Esophagus (tissue), 2 donors: ENCODE results near the gene PCDHGC3. TPM values are rescaled to one million over a fixed set of nuclear protein-coding genes. Genes with fewer than 3 reads are reported as not detected.

ENCODE experiments used
- H3K27ac ChIP-seq, 2 donors: one replicate each; pipeline ENCODE4 v1.5.1; 2013; ENCODE audit warnings: low read depth in 2 of 2, mild to moderate bottlenecking in 2 of 2, inconsistent platforms in 1 of 2, low read length in 1 of 2, moderate library complexity in 1 of 2
- H3K27me3 ChIP-seq, 2 donors: one replicate each; pipeline ENCODE4 v1.6.1; 2013; ENCODE audit warnings: low read length in 2 of 2, control low read depth in 1 of 2, mild to moderate bottlenecking in 1 of 2; ENCODE audit not compliant: insufficient read depth in 2 of 2, control insufficient read depth in 1 of 2
- H3K36me3 ChIP-seq, 2 donors: one replicate each; pipeline ENCODE4 v1.6.1; 2013; ENCODE audit warnings: low read length in 1 of 2; ENCODE audit not compliant: control insufficient read depth in 2 of 2, insufficient read depth in 2 of 2
- H3K4me1 ChIP-seq, 2 donors: one replicate each; pipeline ENCODE4 v1.6.1; 2013; ENCODE audit warnings: low read length in 1 of 2; ENCODE audit not compliant: control insufficient read depth in 2 of 2, insufficient read depth in 2 of 2
- H3K4me3 ChIP-seq, 2 donors: one replicate each; pipeline ENCODE4 v1.5.1; 2013; ENCODE audit warnings: low read length in 2 of 2, mild to moderate bottlenecking in 2 of 2, low read depth in 1 of 2, moderate library complexity in 1 of 2
- H3K9me3 ChIP-seq, 2 donors: one replicate each; pipeline ENCODE4 v1.6.1; 2013; ENCODE audit warnings: mild to moderate bottlenecking in 2 of 2, low read depth in 1 of 2, low read length in 1 of 2, moderate library complexity in 1 of 2; ENCODE audit not compliant: control insufficient read depth in 2 of 2, insufficient read depth in 1 of 2
- WGBS, 2 donors: extraction: QIAGEN DNeasy Blood & Tissue Kit; methylation state at CpG; one replicate each; pipeline ENCODE4 v1.1.7; 2013; 5-methylcytosine and 5-hydroxymethylcytosine counted together
- polyA plus RNA-seq, 2 donors: library from polyadenylated mRNA; stranded (reverse); fragments of 200-250 nt; gene quantifications; one replicate each; pipeline ENCODE4 v1.2.3, GENCODE V29; 2013
- donor health status: healthy with polysubstance abuse.
- donor health status: Bipolar disorder and iron deficiency.

Gene PCDHGC3
- polyA plus RNA-seq, 2 donors: 25.8 to 32.1 TPM

DNA sequence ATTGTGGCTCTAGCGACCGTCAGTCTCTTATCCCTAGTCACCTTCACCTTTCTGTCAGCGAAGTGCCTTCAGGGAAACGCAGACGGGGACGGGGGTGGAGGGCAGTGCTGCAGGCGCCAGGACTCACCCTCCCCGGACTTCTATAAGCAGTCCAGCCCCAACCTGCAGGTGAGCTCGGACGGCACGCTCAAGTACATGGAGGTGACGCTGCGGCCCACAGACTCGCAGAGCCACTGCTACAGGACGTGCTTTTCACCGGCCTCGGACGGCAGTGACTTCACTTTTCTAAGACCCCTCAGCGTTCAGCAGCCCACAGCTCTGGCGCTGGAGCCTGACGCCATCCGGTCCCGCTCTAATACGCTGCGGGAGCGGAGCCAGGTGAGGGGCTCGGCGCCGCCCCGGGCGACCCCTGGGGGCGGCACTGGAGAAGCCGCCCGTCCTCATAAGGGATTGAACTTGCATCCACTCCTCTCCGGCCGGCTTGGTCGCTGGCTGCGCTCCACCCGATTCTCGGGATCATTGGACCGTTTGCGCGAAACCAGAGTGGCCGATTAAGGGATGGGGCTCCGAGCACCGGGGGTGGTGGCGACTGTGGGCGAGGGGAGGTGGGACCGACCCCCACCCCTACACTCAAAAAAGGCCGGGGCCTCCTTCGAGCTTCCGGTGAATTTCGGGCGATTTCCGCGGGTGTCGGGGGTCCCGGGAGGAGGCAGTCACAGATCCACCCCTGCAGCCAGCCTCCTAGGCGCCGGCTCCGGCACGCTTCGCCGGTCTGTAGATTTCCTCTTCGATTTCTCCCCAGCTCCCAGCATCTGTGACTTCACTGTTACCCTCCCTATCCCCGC, 15.8 kb downstream of the PCDHGC3 start:
- H3K27ac ChIP-seq: no peak overlapping the region
- H3K27me3 ChIP-seq: no peaks in the 10 kb centered on the region
- peaks cover 0 to 8% of the 10 kb centered on the region in 2 donors for H3K4me1 ChIP-seq
- peaks cover 0 to 19% of the 10 kb centered on the region in 2 donors for H3K36me3 ChIP-seq
- 43 to 65% methylated on average over 61 to 66 of the region's 66 CpGs for WGBS, 2 donors
- H3K4me3 ChIP-seq: no peak overlapping the region
- no peaks in the 10 kb centered on the region for H3K9me3 ChIP-seq

DNA sequence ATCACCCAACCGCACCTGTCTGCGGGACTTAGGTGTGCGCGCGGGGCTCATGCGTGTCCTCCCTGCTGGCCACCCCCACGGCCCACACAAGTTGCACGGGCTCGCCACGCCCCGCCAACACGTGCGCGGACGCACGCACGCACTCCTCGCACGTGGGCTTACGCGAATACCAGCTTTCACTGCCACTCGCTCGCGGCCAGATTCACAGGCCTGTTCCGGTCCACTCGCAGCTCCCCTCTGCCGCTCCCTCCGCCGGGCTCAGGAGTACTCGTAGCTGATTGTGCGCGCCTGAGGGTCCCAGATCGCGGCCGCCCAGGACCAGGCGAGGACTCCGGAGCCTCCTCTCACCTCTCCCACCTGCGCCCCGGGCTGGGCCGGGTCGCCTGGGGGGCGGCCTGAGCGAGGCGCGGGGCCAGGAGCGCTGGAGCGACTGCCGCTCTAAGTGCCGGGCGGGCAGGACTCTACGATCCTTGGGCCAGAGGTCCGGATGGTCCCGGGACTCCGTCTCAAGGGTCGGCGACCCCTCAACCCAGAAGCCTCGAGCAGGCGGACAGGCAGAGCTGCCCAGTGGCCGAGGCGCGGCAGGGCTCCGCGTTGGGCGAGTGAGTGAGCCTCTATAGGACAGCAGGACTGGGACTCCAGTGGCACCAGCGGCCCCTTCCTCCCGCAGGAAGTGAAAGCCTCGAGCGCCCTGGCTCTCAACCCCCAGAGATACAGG, 16.6 kb downstream of the PCDHGC3 start:
- no peak overlapping the region for H3K27ac ChIP-seq
- H3K4me1 ChIP-seq: peaks cover 0 to 8% of the 10 kb centered on the region in 2 donors
- peaks cover 0 to 17% of the 10 kb centered on the region in 2 donors for H3K36me3 ChIP-seq
- no peaks in the 10 kb centered on the region for H3K9me3 ChIP-seq
- H3K27me3 ChIP-seq: no peaks in the 10 kb centered on the region
- 47 to 68% methylated on average over 68 of the region's 68 CpGs for WGBS, 2 donors
- H3K4me3 ChIP-seq: no peak overlapping the region

DNA sequence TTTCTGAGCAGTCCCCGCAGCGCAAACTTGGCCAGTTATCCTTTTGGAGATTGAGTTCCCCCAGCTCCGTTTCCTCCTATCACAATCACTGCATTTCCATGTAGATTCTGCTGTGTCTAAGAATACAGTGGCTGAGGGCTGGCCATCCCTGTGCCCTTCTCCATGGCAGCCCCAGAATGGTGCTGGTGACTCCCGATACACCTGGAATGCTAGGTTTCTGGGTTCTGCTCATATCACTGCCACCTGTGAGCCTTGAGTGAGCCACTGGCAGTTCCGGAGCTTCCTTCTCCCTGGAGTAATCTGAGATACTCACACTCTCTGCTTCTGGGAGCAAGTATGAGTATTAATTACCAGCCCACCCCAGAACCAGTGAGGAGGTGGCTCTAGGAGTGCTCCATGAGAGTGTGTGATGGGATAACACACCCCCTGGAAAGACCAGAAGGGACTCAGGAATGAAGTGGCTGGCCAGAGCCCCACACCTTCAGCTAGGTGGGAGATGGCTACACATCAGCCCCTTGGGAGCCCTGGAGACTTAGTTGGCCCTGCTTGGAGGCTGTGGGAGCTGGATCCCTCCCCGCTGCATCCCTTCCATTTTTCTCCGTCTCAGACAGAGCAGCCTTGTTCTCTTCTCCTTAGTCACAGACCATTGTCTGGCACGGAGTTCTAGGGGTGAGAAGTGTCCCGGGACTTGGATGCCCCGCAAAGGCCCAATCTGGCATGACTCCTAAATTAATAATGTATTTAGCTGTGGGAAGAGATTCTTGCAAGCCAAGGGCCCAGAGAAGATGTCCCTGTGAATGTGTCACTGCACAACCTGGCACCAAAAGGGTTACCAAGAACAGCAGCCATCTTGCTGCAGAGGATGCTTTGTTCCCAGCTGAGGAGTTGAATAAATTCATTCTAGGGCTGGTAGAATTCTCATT, 18.0 kb downstream of the PCDHGC3 start:
- Histone ChIP-seq H3K4me3 (no peak overlapping the region), H3K9me3 (no peaks in the 10 kb centered on the region), H3K27ac (peak overlapping the region in 1 of 2 donors; percentile 10), H3K27me3 (no peaks in the 10 kb centered on the region), H3K36me3 (peaks cover 0 to 20% of the 10 kb centered on the region in 2 donors), H3K4me1 (peaks cover 0 to 8% of the 10 kb centered on the region in 2 donors)
- WGBS, 2 donors: 74 to 79% methylated on average over 10 of the region's 10 CpGs

DNA sequence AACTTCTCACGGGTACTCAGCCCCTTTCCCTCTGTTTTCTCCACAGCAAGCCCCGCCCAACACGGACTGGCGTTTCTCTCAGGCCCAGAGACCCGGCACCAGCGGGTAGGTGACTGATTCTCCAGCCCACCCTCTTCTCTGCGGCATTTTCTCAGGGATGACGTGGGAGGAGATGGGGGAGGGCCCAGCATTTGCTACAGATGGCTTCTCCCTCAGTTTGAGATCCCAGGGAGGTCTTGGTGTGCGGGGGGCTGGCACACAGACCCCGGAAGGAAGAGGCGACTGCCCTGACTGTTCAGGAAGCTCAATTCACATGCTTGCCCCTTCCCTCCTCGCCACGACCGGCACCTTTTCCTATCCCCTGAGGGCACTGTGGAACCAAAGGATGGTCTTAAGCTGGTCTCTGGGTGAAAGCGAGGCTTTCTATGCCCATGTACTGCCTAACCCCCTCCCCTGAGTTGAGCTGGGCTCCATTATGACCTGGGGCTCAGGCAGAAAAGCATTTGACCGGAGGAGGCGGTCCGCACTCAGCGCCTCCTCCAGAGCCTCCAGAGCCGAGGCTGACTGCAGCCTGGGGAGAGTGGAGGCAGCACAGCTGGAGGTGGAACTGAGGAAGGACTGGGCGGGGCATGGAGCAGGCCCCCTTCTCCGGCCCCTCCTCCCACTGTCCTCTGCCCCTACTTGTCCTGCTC, 19.1 kb downstream of the PCDHGC3 start:
- Histone ChIP-seq H3K27ac (no peak overlapping the region), H3K36me3 (peaks cover 0 to 20% of the 10 kb centered on the region in 2 donors), H3K9me3 (no peaks in the 10 kb centered on the region), H3K4me1 (peaks cover 0 to 8% of the 10 kb centered on the region in 2 donors), H3K27me3 (no peaks in the 10 kb centered on the region), H3K4me3 (no peak overlapping the region)
- WGBS, 2 donors: 56 to 71% methylated on average over 22 of the region's 22 CpGs

DNA sequence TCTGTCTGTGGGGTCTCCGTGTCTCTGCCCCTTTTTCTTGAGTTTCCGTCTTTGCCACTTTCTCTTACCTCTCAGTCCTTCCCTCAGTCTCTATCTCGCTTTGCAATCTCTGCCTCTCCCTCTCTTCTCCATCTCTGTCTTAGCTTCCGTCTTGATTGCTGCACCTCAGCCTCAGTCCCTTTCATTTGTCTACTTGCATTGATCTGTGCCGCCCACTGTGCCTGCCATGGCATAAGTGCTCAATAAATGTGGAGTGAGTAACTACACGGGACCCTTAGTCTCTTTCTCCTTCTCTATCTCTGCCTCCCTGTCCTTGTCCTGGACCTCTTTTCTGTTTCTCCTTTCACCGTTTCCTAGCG, 19.7 kb downstream of the PCDHGC3 start:
- Histone ChIP-seq H3K9me3 (no peaks in the 10 kb centered on the region), H3K36me3 (peaks cover 0 to 15% of the 10 kb centered on the region in 2 donors), H3K4me3 (no peak overlapping the region), H3K27ac (no peak overlapping the region), H3K27me3 (no peaks in the 10 kb centered on the region), H3K4me1 (peaks cover 0 to 8% of the 10 kb centered on the region in 2 donors)
- WGBS, 2 donors: 75 to 84% methylated on average over 8 of the region's 8 CpGs

DNA sequence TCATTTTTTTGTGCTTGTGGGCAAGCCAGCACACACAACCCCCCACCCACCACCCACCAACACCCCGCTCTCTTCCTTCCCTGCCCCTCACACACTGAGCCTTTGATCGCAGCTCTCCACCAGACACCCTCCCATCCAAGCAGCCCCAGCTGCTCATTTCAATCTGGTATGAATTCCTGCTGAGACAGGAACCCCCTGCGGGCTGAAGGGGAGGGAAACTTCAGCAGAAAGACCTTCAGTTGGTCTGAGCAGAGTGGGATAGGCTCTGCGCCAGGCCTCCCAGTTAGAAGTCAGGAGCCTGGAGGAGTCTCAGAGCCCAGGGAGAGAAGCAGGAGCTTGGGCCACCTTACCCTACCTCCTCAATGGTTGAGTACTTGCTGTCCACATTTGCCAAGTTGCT, 20.3 kb downstream of the PCDHGC3 start:
- H3K27me3 ChIP-seq: no peaks in the 10 kb centered on the region
- 50 to 63% methylated on average over 4 of the region's 4 CpGs for WGBS, 2 donors

DNA sequence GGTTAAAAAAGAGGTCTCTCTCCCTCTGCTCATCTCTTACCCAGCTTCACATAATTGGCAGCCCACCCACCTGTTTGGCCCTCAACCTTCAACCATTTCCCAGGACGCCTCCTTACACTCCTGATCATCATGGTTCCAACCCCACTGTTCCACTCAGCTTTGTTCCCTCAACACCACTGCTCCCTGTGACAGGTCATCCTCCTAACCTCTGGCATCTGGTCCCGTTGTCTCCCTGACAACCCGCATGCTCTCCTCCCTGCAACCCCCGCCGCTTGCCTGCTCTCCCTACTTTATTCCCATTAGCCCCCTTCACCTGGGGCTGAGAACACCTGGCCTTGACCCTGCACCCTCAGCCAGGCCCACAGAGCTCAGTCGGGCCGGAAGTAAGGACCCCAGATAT, 26.0 kb downstream of the PCDHGC3 start:
- 79 to 84% methylated on average over 7 of the region's 7 CpGs for WGBS, 2 donors

More for the DNA sequence above, 20.3 kb downstream of the PCDHGC3 start:
- H3K36me3 ChIP-seq: peaks cover 0 to 12% of the 10 kb centered on the region in 2 donors
- H3K27ac ChIP-seq: no peak overlapping the region
- H3K4me3 ChIP-seq: no peak overlapping the region
- no peaks in the 10 kb centered on the region for H3K9me3 ChIP-seq
- H3K4me1 ChIP-seq: peaks cover 0 to 8% of the 10 kb centered on the region in 2 donors

DNA sequence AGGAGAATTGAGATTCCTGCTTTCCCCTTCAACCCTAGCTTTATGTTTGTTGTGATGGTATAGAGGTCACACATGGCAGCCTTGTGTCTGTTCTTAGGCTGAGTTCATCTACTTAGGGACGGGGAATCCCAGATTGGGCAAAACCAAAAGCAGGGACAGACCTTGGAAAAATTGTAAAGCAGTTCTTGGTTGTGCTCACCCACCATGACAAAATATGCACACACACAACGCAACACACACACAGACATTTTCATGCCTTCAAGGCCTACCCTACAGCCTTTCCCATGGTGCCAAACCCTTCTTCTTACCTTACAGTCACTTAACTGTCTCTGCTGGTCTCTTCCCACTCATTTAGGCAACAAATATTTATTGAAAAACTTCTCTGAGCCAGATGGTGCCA, 27.9 kb downstream of the PCDHGC3 start:
- no peaks in the 10 kb centered on the region for H3K9me3 ChIP-seq
- no peak overlapping the region for H3K27ac ChIP-seq
- no peak overlapping the region for H3K4me3 ChIP-seq
- H3K36me3 ChIP-seq: peaks cover 0 to 16% of the 10 kb centered on the region in 2 donors
- 97 to 98% methylated on average over 2 of the region's 2 CpGs for WGBS, 2 donors
- H3K4me1 ChIP-seq: peaks cover 0 to 4% of the 10 kb centered on the region in 2 donors
- no peaks in the 10 kb centered on the region for H3K27me3 ChIP-seq

More for the DNA sequence above, 26.0 kb downstream of the PCDHGC3 start:
- Histone ChIP-seq H3K27me3 (no peaks in the 10 kb centered on the region), H3K4me3 (no peak overlapping the region), H3K4me1 (no peaks in the 10 kb centered on the region), H3K27ac (no peak overlapping the region), H3K36me3 (peaks cover 0 to 11% of the 10 kb centered on the region in 2 donors), H3K9me3 (no peaks in the 10 kb centered on the region)
